ENCODE results near the gene CNTN4. TPM values are rescaled to one million over a fixed set of nuclear protein-coding genes. Genes with fewer than 3 reads are reported as not detected.
"Not testable (repeated sequence)": the region's sequence is repeated elsewhere in the genome, so short reads cannot be mapped to it uniquely, and the experiment has no call there.

CNTN4 gene
- total RNA-seq (2014; rRNA removed; shearing (Covaris generic); ENCODE audit: low replicate concordance): 1.8 and 13.1 TPM in 2 replicates

GRCh38 chr3:2098398-2099027, at the start of gene CNTN4:
TSS of gene CNTN4 (plus strand) at chr3:2098866.
- DNase-seq (ENCODE audit: low read depth): peak; percentile 73

DNA sequence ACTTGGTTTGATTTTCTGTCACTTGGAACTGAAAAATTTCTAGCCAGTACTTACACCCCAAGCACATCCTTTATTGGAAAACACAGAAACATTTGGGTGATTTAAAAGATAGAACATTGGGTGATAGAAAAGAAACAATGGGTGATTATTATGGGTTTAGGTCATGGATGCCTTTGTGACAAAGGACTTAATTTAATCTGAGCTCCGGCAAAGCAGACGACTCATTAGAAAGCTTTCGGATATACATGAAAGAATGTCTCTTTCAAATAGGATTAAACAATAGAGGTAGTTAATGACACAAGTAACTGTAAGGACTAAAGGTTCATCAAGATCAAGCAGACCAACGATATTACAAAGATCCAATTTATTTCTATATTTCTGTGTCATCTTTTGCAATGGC, 37.3 kb upstream of the CNTN4 start:
- in situ Hi-C loops (cut with HindIII; ENCODE audit: low pct_unique_long_range_greater_than_20kb, low sequenced_read_pairs): no loop called here

More at GRCh38 chr3:2098398-2099027, at the start of gene CNTN4:
- in situ Hi-C loops (cut with HindIII; ENCODE audit: low pct_unique_long_range_greater_than_20kb, low sequenced_read_pairs): no loop called here

GRCh38 chr3:2071531-2071930, 27.1 kb upstream of the CNTN4 start:
- no peak for DNase-seq (ENCODE audit: low read depth)
- in situ Hi-C loops (cut with HindIII; ENCODE audit: low pct_unique_long_range_greater_than_20kb, low sequenced_read_pairs): no loop called here

More for the DNA sequence above, 37.3 kb upstream of the CNTN4 start:
- DNase-seq (ENCODE audit: low read depth): no peak

DNA sequence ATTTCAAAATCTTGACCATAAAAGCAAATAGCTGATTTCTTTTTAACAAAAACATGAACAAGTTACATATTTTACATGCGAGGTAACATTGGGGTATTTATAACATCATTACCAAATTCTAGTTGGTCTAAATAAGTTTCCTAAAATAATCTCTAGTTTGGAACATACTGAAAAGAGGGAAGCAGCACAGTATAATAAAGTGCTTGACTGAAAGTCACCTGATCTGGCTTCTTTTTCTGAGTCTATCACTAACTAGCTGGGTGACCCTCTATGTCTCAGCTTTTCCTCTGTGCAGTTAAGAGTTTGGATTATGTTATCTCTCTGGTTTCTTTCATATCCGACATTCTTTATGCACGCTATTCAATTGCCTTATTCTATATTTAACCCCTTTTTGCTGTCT, 19.8 kb upstream of the CNTN4 start:
- in situ Hi-C loops (cut with HindIII; ENCODE audit: low pct_unique_long_range_greater_than_20kb, low sequenced_read_pairs): no loop called here
- DNase-seq (ENCODE audit: low read depth): no peak

DNA sequence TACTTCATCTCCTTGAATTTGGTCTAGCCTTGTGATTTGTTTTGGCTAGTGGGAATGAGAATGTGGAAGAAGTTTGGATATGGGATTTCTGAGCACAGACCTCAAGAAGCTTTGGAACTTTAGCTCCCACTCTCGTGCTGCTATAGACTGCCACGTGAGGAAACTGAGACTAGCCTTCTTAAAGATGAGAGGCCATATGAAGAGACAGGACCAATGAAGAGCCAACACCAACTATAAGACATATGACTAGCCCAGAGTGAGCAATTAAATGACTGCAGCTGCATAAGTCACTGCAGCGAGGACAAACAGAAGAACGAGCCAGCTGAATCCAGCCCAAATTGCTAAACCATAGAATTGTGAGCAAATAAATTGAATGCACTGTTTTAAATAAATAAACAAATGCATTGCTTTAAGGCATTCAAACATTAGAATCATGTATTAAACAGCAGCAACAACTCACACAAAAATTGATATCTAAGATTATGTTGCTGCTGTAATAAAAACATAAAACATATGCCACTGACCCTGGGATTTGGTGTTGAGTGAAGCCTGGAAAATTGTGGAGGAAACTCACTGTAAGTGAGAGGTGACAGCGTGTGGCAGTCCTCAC, 15.7 kb upstream of the CNTN4 start:
- in situ Hi-C loops (cut with HindIII; ENCODE audit: low pct_unique_long_range_greater_than_20kb, low sequenced_read_pairs): no loop called here
- no peak for DNase-seq (ENCODE audit: low read depth)

- in situ Hi-C loops (cut with HindIII; ENCODE audit: low pct_unique_long_range_greater_than_20kb, low sequenced_read_pairs); DNase-seq (ENCODE audit: low read depth): not testable (repeated sequence)
Measured at GRCh38 chr3:2083558-2083957, 15.1 kb upstream of the CNTN4 start.

DNA sequence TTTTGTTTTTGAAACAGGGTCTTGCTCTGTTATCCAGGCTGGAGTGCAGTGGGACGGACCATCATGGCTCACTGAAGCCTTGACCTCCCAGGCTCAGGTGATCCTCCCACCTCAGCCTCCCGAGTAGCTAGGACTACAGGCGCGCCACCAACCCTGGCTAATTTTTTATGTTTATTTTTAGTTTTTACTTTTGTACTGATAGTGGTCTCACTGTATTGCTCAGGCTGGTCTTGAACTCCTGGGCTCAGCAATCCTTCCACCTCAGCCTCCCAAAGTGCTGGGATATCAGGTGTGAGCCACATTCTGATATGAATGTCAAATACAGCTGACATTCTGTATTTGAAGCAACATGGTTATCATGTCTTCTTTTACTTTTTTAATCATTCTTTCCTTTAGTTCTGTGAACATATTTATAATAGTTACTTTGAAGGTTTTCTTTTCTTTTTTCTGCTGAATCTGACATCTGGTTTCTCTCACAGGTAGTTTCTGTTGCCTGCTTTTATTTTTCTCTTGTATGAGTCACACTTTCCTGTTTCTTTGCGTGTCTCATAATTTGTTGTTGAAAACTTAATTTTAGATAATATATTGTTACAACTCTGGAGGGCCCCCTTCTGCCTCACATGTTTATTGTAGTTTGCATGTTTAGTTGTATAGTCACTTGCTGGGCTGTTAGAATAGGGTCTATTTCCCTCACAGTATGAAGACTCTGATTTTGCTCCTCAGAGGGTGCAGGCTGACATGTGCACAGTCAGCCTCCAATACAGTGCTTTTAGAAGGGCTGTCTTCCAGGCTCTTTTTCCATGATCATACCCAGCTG, 8.4 kb upstream of the CNTN4 start:
- in situ Hi-C loops (cut with HindIII; ENCODE audit: low pct_unique_long_range_greater_than_20kb, low sequenced_read_pairs): no loop called here
- DNase-seq (ENCODE audit: low read depth): no peak

- in situ Hi-C loops (cut with HindIII; ENCODE audit: low pct_unique_long_range_greater_than_20kb, low sequenced_read_pairs): no loop called here
- no peak for DNase-seq (ENCODE audit: low read depth)
Measured at GRCh38 chr3:2092758-2093157, 5.9 kb upstream of the CNTN4 start.

GRCh38 chr3:2094941-2095340, 3.7 kb upstream of the CNTN4 start:
- in situ Hi-C loops (cut with HindIII; ENCODE audit: low pct_unique_long_range_greater_than_20kb, low sequenced_read_pairs): no loop called here
- no peak for DNase-seq (ENCODE audit: low read depth)

DNA sequence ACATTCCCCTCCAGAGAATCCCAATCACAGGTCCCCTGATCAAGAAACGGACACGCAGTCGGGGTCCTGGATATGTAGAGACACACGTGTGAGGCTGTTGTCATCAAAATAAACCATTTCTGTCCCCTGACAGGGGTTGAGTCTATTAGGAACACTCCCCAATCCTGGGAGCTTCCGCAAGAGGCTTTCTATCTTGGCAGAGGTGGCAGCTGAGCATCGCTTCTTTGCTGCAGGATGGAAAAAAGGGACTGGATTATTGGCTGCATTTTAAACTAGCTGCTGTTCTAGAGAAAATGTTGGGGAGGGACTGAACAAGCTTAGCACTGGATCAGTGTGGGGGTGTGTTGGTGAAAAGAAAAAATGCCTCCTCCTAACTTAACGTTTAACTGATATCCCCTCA, 2.5 kb upstream of the CNTN4 start:
- no peak for DNase-seq (ENCODE audit: low read depth)
- in situ Hi-C loops (cut with HindIII; ENCODE audit: low pct_unique_long_range_greater_than_20kb, low sequenced_read_pairs): no loop called here

DNA sequence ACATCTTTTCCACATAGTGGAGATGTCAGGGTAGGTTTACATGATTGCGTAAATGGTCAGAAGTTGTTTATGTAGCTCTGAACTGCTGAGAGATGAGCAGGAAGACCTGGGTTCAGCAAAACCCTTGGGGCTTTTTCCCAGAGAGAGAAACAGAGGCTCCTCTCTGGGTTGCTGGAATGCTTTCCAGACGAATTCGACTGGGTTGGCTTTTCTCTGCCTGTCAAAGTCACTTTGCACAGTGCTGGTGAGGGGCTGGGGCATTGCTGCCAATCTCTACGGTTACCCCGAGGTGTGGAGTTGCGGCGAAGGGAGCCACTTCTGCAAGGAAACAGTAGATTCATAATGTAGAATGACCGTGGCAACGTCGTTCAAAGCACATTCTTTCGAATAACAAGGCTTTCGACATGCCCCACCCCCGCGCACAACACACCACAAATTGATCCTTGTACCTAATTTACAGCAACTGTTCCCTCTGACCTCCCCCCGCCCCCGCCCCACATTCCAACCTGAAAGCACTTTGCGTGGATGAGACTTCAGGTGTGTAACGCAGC, 950 bp upstream of the CNTN4 start:
- DNase-seq (ENCODE audit: low read depth): no peak
- in situ Hi-C loops (cut with HindIII; ENCODE audit: low pct_unique_long_range_greater_than_20kb, low sequenced_read_pairs): no loop called here

DNA sequence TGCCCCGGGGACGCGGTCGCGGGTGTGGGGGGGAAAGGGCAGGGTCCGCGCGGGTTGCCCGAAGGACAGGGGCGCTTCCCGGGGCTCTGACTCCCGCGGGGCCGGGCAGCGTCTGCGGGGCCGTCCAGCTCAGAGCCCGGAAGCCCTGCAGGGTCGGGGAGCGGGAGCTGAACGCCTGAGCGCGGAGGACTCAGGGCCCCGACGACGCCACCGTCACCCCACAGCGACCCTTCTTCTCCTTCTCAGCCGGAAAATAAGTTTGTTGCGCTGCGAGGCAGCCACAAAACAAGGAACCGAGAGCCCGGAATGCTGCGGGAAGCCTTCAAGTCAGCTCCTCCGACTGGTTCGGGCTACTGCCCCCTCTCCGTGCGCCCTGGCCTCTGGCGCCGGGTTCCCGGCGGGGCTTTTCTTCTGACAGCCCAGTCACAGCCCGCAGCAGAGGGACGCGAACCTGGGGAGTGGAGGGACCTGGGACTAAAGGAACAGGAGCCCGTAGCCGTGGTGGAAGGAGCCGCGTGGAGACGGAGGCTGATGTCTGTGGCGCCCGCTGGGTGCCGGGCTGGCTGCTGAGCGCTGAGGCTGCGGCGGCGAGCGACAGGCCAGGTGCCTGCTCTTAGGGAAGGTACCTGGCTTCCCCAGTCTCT, 484 bp downstream of the CNTN4 start:
- in situ Hi-C loops (cut with HindIII; ENCODE audit: low pct_unique_long_range_greater_than_20kb, low sequenced_read_pairs): no loop called here
- DNase-seq (ENCODE audit: low read depth): peak; percentile 38

DNA sequence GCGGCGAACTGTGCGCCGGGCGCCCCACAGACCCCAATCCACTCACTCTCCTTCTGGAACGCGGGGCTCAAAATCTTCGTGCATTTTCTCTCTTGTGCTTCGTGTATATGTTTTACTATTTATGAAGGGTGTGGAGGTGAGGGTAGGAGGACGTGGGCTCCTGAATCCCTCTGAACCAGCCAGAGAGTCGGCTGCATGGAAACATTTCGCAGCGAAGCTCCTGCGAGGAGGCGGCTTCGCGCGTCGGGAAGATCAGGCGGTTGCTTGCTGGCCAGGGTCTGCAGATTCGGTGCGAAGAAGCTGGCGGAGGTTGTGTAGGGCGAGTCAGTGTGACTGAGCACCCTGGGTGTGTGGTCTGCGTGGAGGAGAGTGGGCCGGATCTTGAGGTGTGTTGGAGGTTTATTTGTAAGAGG, 1.1 kb downstream of the CNTN4 start:
- in situ Hi-C loops (cut with HindIII; ENCODE audit: low pct_unique_long_range_greater_than_20kb, low sequenced_read_pairs): no loop called here
- DNase-seq (ENCODE audit: low read depth): no peak

GRCh38 chr3:2106438-2106837, 7.8 kb downstream of the CNTN4 start:
- no peak for DNase-seq (ENCODE audit: low read depth)
- in situ Hi-C loops (cut with HindIII; ENCODE audit: low pct_unique_long_range_greater_than_20kb, low sequenced_read_pairs): no loop called here

DNA sequence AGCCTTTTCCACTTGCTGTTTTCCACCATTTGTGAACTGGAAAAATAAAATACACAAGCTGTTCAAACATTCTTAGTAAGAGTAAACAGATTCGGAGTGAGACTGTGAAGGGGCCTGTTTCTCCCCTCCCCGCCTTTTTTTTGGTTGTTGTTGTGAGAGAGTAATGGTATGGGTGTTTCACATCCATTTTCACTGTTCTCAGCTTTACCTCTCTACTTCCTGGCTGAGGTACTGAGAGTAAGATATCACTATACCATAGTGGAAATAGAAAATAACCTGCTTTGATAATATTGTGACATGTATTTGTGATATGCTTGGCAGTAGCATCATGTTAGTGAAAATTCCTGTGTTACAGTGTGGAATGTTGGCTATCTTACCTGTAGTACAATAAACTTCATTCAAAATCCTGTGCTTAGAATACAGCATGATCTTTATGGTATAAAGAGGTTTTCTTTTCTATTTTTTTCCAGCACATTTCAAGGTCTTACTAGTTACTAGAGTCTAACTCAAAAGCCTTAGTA, 12.0 kb downstream of the CNTN4 start:
- in situ Hi-C loops (cut with HindIII; ENCODE audit: low pct_unique_long_range_greater_than_20kb, low sequenced_read_pairs): no loop called here

DNA sequence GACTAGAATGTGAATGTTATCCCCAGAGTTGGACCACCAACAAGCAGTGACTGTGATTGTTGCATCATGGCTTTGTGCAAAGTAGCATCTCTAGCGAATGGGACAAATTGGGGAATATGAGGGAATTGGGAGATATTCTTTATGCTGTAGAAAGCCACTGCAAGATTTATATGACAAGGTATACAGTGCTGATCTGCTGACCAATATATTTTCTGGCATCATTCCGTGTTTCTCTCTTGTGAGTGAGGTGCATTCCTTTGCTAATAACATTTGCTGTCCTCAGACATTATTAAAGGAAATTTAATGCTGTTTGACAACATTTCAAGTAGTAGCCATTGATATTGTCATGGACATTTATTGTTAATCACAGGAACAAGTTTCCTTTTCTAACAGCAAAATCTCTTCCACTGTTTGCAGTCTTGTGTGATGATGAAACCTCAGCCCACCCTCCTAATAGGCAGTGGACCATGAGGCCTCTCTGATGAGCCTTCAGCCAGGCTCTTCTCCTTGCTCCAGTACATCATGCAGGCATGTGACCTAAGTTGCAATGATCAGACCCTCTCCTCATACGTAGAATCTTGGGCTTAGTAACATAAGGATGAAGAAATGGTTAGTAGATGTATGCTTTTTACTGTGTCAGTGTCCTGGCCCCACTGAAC, 16.1 kb downstream of the CNTN4 start:
- in situ Hi-C loops (cut with HindIII; ENCODE audit: low pct_unique_long_range_greater_than_20kb, low sequenced_read_pairs): no loop called here
- no peak for DNase-seq (ENCODE audit: low read depth)

More for the DNA sequence above, 12.0 kb downstream of the CNTN4 start:
- DNase-seq (ENCODE audit: low read depth): no peak

GRCh38 chr3:2130726-2131125, 32.1 kb downstream of the CNTN4 start:
- no peak for DNase-seq (ENCODE audit: low read depth)
- in situ Hi-C loops (cut with HindIII; ENCODE audit: low pct_unique_long_range_greater_than_20kb, low sequenced_read_pairs): no loop called here

DNA sequence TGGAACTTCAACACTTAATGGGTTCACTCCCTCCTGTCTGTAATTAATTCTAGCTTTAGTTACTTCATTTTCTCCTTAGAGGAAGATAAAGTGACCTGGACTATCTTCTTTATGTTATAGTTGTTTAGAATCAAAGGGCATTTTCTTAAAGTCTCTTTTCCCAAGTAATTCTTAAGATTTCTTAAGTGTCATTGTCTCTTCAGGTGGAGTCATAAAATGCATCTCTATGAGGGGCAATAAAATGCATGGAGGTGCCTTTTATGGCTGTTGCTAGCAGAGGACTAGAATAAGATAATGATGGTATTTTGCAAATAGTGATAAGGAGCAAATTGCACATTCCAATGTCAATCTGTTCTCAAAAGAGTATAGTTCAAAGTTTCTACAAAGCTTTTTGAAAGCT, 34.5 kb downstream of the CNTN4 start:
- no peak for DNase-seq (ENCODE audit: low read depth)
- in situ Hi-C loops (cut with HindIII; ENCODE audit: low pct_unique_long_range_greater_than_20kb, low sequenced_read_pairs): no loop called here

Data from Caki2 (cell line).